IPS DF 6.9 (cell line): ENCODE results near the gene ACTN2.
"Not testable (repeated sequence)": the region's sequence is repeated elsewhere in the genome, so short reads cannot be mapped to it uniquely, and the experiment has no call there.

ENCODE experiments used
- DNase-seq: peaks from one replicate; pipeline ENCODE4 v3.0.0-alpha.2; 2013; ENCODE audit warnings: low read depth, low spot score
- H3K27ac ChIP-seq: one replicate; pipeline ENCODE4 v1.5.1; 2013; ENCODE audit warnings: low read length, control low read depth
- H3K27me3 ChIP-seq: 2 replicates; pipeline ENCODE4 v1.6.1; 2013; ENCODE audit warnings: mild to moderate bottlenecking, low read length; ENCODE audit not compliant: control insufficient read depth, insufficient read depth
- H3K36me3 ChIP-seq: 2 replicates; pipeline ENCODE4 v1.6.1; 2013; ENCODE audit warnings: low read length; ENCODE audit not compliant: control insufficient read depth, insufficient read depth
- H3K4me1 ChIP-seq: 2 replicates; pipeline ENCODE4 v1.6.1; 2013; ENCODE audit warnings: low read length; ENCODE audit not compliant: control insufficient read depth, insufficient read depth
- H3K4me3 ChIP-seq: 2 replicates; pipeline ENCODE4 v1.5.1; 2013; ENCODE audit warnings: mild to moderate bottlenecking, low read length
- H3K9me3 ChIP-seq: 2 replicates; pipeline ENCODE4 v1.6.1; 2013; ENCODE audit warnings: low read length, inconsistent platforms; ENCODE audit not compliant: control insufficient read depth, insufficient read depth
- WGBS: extraction: QIAGEN DNeasy Blood & Tissue Kit; methylation state at CpG from one replicate; pipeline ENCODE4 v1.1.7; 2013; ENCODE audit warnings: mixed read lengths, missing lambda C conversion rate; ENCODE audit not compliant: insufficient read length, insufficient coverage; 5-methylcytosine and 5-hydroxymethylcytosine counted together

ACTN2 gene

DNA sequence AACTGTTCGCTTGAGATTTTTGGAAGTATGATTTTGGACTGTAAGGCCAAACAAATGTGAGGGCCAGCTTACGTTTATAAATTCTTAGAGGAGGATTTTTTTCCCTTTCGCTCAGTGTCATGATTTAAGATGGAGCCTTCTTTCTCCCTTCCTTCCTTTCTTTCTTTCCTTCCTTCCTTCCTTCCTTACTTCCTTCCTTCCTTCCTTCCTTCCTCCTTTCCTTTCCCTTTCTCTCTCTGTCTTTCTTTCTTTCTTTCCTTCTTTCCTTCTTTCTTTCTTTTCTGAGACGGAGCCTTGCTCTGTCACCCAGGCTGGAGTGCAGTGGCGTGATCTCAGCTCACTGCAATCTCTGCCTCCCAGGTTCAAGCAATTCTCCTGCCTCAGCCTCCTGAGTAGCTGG lies 17.4 kb upstream of the ACTN2 start:
- not testable (repeated sequence) for H3K27me3 ChIP-seq, DNase-seq, H3K36me3 ChIP-seq, H3K27ac ChIP-seq, H3K4me1 ChIP-seq, H3K4me3 ChIP-seq, H3K9me3 ChIP-seq
- no CpG with 5 or more reads among the region's 5 CpGs for WGBS

DNA sequence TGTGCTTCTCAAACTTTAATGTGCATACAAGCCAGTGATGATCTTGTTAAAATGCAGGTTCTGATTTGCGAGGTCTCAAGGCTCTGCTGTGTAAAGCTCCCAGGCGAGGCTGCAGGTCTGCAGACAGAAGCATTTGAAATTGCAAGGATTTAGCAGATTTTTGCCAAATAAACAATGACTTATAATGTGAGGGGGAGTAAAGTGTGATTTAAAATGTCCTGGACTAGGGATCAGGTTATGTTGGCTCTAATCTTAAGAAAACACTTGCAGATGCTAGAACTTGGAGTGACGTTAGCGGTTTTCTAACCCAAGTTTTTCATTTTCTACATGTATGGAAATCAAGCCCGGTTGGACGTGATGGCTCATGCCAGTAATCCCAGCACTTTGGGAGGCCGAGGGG lies 16.2 kb upstream of the ACTN2 start:
- H3K4me3 ChIP-seq = no peak overlapping the region
- WGBS = no CpG with 5 or more reads among the region's 7 CpGs
- no peaks in the 10 kb centered on the region for H3K27me3 ChIP-seq
- H3K36me3 ChIP-seq = no peaks in the 10 kb centered on the region
- no peaks in the 10 kb centered on the region for H3K9me3 ChIP-seq
- H3K27ac ChIP-seq = no peak overlapping the region
- H3K4me1 ChIP-seq = no peaks in the 10 kb centered on the region
- DNase-seq = no peak

GRCh38 chr1:236673289-236673919 lies 12.9 kb upstream of the ACTN2 start:
- H3K4me1 ChIP-seq = no peaks in the 10 kb centered on the region
- DNase-seq = no peak
- no peaks in the 10 kb centered on the region for H3K36me3 ChIP-seq
- no peaks in the 10 kb centered on the region for H3K27me3 ChIP-seq
- H3K9me3 ChIP-seq = no peaks in the 10 kb centered on the region
- no peak overlapping the region for H3K4me3 ChIP-seq
- WGBS = no CpG with 5 or more reads among the region's 5 CpGs
- H3K27ac ChIP-seq = no peak overlapping the region

GRCh38 chr1:236677641-236678235 lies 8.6 kb upstream of the ACTN2 start:
- Histone ChIP-seq H3K27me3 (no peaks in the 10 kb centered on the region), H3K4me1 (no peaks in the 10 kb centered on the region), H3K36me3 (no peaks in the 10 kb centered on the region), H3K27ac (no peak overlapping the region), H3K9me3 (no peaks in the 10 kb centered on the region), H3K4me3 (no peak overlapping the region)
- WGBS = no CpG with 5 or more reads among the region's 3 CpGs
- peak; percentile 13 for DNase-seq

GRCh38 chr1:236681219-236681618 lies 5.1 kb upstream of the ACTN2 start:
- Histone ChIP-seq H3K4me1 (peaks cover 2% of the 10 kb centered on the region), H3K27me3 (peaks cover 5% of the 10 kb centered on the region; the same call in 1 of the 2 replicates), H3K27ac (no peak overlapping the region), H3K9me3 (no peaks in the 10 kb centered on the region), H3K36me3 (no peaks in the 10 kb centered on the region), H3K4me3 (no peak overlapping the region)
- WGBS = no CpG with 5 or more reads among the region's 3 CpGs
- DNase-seq = no peak

- no CpG with 5 or more reads among the region's 12 CpGs for WGBS
- Histone ChIP-seq H3K9me3 (no peaks in the 10 kb centered on the region), H3K27me3 (peaks cover 14% of the 10 kb centered on the region; the same call in 1 of the 2 replicates), H3K27ac (no peak overlapping the region), H3K4me1 (peaks cover 2% of the 10 kb centered on the region), H3K4me3 (no peak overlapping the region), H3K36me3 (no peaks in the 10 kb centered on the region)
- no peak for DNase-seq
These were observed 938 bp upstream of the ACTN2 start for GRCh38 chr1:236685205-236685916.

- Histone ChIP-seq H3K4me1 (peaks cover 2% of the 10 kb centered on the region), H3K36me3 (no peaks in the 10 kb centered on the region), H3K27me3 (peaks cover 14% of the 10 kb centered on the region; the same call in 1 of the 2 replicates), H3K4me3 (peak overlapping the region; percentile 24; the same call in 1 of the 2 replicates), H3K9me3 (no peaks in the 10 kb centered on the region), H3K27ac (no peak overlapping the region)
- DNase-seq = no peak
- no CpG with 5 or more reads among the region's 31 CpGs for WGBS
These were observed 489 bp downstream of the ACTN2 start for GRCh38 chr1:236686815-236687160.

DNA sequence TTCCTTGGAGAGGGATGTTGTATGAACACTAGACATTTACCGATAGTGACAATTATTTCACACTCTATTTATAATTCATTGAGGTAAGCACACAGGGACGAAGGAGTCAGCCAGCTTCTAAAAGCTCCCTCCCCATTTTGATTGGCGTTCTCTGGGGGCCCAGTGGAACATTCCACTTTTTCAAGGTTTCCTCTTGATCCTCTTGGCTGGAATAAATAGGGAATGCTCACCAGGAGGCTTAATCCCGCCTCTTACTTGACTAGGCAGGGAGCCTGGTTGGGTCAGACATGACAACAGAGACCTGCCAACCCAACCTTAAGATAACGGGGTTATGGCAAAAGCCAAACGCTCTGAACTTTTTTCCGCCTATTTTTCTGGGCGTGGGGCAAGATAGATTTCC lies 974 bp downstream of the ACTN2 start:
- Histone ChIP-seq H3K27ac (no peak overlapping the region), H3K4me1 (peaks cover 2% of the 10 kb centered on the region), H3K27me3 (peaks cover 14% of the 10 kb centered on the region; the same call in 1 of the 2 replicates), H3K9me3 (no peaks in the 10 kb centered on the region), H3K4me3 (no peak overlapping the region), H3K36me3 (no peaks in the 10 kb centered on the region)
- no peak for DNase-seq
- WGBS = no CpG with 5 or more reads among the region's 8 CpGs

DNA sequence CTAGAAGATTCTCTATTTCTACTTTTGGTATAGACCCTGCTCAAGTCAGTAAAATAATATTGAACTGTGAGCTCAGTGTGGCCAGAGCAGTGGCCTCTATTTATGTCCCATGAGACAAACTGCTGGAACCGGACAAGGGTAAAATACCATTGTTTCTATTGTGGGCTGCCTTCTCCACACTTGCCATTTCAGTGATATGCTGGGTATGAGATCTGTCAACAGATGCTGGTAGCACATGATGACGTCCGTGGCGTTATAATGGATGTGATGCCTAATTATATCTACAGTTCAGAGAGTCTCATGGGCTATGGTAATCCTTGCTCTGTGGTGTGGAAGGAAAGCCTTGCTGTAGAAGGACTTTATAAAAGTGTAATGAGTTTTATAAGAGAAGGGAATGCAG lies 2.4 kb downstream of the ACTN2 start:
- Histone ChIP-seq H3K9me3 (no peaks in the 10 kb centered on the region), H3K4me3 (no peak overlapping the region), H3K4me1 (peaks cover 2% of the 10 kb centered on the region), H3K27me3 (peaks cover 14% of the 10 kb centered on the region; the same call in 1 of the 2 replicates), H3K36me3 (no peaks in the 10 kb centered on the region), H3K27ac (no peak overlapping the region)
- no peak for DNase-seq
- no CpG with 5 or more reads among the region's 4 CpGs for WGBS

GRCh38 chr1:236689713-236690569 lies 3.6 kb downstream of the ACTN2 start:
- H3K4me1 ChIP-seq = peaks cover 2% of the 10 kb centered on the region
- no peak for DNase-seq
- no peak overlapping the region for H3K27ac ChIP-seq
- no peaks in the 10 kb centered on the region for H3K36me3 ChIP-seq
- peaks cover 14% of the 10 kb centered on the region; the same call in 1 of the 2 replicates for H3K27me3 ChIP-seq
- no peak overlapping the region for H3K4me3 ChIP-seq
- no CpG with 5 or more reads among the region's 11 CpGs for WGBS
- no peaks in the 10 kb centered on the region for H3K9me3 ChIP-seq
